Posterior vena cava (tissue), 2 donors: Measurements from ENCODE around the gene NBPF11. TPM values are rescaled to one million over a fixed set of nuclear protein-coding genes. Genes with fewer than 3 reads are reported as not detected.
"Not testable (repeated sequence)": the region's sequence is repeated elsewhere in the genome, so short reads cannot be mapped to it uniquely, and the experiment has no call there.

Source experiments
- DNase-seq: peaks from one replicate; pipeline ENCODE4 v3.0.0-alpha.2; 2020; ENCODE audit warnings: low spot score
- intact Hi-C, 2 donors: fragments of 100-400 bp; cut with DNase I; formaldehyde crosslinking; loops; one replicate each; pipeline versions ENCODE4 v1.14.1 to v1.14.2; 2022 to 2023
- total RNA-seq, 2 donors: library from RNA; stranded (reverse); fragmentation: NEBNext Ultra II Directional; extraction: Animal tissue kit (Norgen Biotek cat#: 25700); gene quantifications; one replicate each; pipeline ENCODE4 v1.2.1, GENCODE V29; 2021
- donor health status: DM: yes; HTN: yes; CAD: no.
- donor health status: DM: yes; HTN: yes; CAD: no.

Gene NBPF11
- total RNA-seq, 2 donors from 2014 or later: 6.7 to 9.7 TPM

GRCh38 chr1:148151371-148151819 lies 686 bp downstream of the NBPF11 start:
- DNase-seq: peak; percentile 82
- intact Hi-C loops: not testable (repeated sequence)

DNA sequence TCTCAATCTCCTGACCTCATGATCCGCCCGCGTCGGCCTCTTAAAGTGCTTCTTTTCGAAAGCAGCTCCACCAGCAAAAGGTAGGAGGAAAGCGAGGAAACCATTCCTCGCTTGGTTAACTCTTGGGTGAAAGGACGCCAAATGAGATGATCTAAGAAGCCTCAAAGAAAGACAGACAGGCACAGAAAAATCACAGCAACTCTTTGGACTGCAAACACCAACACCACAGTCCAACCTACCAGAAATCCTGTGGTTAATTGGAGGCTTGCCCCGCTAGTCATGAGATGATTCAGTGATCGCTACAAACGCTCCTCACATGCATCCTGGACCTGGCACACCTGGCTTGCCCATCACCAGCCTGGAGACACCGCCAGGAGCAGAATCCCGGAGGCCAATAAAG lies 1.1 kb downstream of the NBPF11 start:
- intact Hi-C loops, DNase-seq: not testable (repeated sequence)

DNA sequence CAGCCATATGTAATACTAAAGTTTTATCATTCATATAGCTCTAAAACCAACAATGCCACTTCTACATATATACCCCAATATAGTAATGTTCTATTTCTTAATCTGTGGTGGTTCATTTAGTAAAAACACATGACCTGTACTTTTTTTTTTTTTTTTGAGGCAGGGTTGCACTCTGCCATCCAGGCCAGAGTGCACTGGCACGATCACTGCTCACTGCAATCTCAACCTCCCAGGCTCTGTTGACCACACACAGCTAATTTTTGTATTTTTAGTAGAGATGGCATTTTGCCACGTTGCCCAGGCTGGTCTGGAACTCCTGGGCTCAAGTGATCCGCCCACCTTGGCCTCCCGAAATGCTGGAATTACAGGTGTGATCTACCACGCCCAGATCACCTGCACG lies 2.1 kb downstream of the NBPF11 start:
- intact Hi-C loops, DNase-seq: not testable (repeated sequence)

- intact Hi-C loops: not testable (repeated sequence)
Observed at GRCh38 chr1:148149050-148149815, 2.8 kb downstream of the NBPF11 start.

DNA sequence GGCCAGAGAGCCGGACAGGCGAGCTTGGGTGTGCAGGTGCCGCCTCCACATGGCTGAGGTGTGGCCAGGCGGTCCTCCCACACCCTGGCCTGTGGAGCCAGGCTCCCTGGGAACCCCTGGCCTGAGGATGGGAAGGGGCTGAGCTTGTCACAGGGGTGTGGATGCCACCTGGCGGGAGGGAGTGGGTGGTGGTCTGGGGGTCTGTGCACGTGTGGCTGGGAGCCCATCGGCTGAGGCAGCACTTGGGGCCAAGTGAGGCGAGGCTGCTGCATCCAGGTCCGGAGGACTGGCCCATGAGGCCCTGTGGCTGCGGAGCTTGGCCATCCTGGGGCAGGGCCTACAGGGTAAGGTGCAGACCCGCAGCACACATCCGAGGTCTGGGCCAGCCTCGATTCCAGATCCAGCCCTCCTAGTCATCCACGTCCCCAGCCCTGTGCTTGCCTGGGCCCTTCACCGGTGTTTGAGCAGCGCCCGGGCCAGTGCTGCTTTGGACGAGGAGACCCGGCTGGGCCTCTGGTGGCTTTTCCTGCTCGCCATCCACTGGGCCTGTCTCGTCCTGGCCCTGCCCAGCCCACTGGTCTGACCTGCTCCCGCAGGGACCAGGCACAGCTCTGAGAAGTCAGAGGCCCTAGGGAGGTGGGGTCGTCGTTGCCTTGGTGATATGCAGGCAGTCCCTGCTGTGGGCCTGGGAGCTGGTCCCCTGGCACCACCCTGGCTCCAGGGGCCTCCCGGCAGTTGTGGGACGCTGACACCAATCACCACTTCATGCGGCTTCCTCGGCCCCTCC lies 4.8 kb downstream of the NBPF11 start:
- DNase-seq, intact Hi-C loops: not testable (repeated sequence)

More at GRCh38 chr1:148149050-148149815, 2.8 kb downstream of the NBPF11 start:
- peak; percentile 69 for DNase-seq

GRCh38 chr1:148146191-148146997 lies 5.7 kb downstream of the NBPF11 start:
- intact Hi-C loops: not testable (repeated sequence)
- DNase-seq: peak; percentile 62

- intact Hi-C loops, DNase-seq: not testable (repeated sequence)
Observed at GRCh38 chr1:148143223-148143622, 8.9 kb downstream of the NBPF11 start.

GRCh38 chr1:148141936-148142335 lies 10.1 kb downstream of the NBPF11 start:
- intact Hi-C loops, DNase-seq: not testable (repeated sequence)

DNA sequence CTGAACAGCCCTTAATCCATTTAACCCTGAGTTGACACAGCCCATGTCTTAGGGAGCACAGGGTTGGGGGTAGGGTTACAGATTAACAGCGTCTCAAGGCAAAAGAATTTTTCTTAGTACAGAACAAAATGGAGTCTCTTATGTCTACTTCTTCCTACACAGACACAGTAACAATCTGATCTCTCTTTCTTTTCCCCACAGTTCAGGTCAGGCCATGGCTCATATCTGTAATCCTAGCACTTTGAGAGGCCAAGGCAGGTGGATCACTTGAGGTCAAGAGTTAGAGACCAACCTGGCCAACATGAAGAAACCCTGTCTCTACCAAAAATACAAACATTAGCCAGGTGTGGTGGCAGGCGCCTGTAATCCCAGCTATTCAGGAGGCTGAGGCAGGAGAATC lies 13.5 kb downstream of the NBPF11 start:
- intact Hi-C loops, DNase-seq: not testable (repeated sequence)

- DNase-seq, intact Hi-C loops: not testable (repeated sequence)
Observed at GRCh38 chr1:148122341-148122740, 29.7 kb downstream of the NBPF11 start.

DNA sequence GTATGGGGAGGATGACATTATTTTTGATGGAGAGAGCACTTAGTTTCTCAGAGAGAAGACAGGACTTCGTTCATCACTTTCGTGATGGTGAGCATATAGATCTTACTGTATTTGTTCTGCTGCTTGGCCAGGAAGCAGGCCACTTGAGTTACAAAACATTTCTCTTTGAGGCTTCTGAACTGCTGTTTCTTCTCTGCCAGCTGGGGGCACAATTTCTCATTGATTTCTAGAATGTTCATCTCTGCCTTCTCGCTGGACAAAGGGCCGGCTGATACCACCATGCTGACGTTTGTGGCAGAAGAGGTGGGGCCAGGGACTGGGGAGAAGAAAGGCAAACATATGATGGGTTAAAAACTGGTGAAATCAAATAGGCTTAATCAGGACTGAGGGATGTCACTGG lies 31.7 kb downstream of the NBPF11 start:
- DNase-seq, intact Hi-C loops: not testable (repeated sequence)

- intact Hi-C loops, DNase-seq: not testable (repeated sequence)
Observed at GRCh38 chr1:148095732-148096131, 56.3 kb downstream of the NBPF11 start.

DNA sequence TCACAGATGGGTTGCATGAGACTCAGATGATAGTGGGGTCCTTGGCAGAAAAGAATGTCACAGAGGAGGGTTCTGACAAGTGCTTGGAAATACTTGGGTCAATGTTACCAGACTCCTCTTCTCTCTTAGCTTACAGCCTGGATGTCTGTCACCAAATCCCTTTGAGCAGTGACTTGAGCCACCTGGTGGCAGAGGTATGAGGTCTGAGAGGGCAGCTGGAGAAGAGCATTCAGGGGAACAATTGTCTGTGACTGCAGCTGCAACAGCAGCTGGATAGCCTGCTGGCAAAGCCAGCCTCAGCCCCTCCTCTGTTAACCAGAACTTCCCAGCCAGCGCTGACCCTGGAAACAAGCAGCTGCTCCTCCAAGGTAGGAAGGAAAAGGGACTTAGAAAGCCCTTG lies 65.9 kb downstream of the NBPF11 start:
- DNase-seq, intact Hi-C loops: not testable (repeated sequence)

GRCh38 chr1:148081205-148081604 lies 70.9 kb downstream of the NBPF11 start:
- DNase-seq, intact Hi-C loops: not testable (repeated sequence)

DNA sequence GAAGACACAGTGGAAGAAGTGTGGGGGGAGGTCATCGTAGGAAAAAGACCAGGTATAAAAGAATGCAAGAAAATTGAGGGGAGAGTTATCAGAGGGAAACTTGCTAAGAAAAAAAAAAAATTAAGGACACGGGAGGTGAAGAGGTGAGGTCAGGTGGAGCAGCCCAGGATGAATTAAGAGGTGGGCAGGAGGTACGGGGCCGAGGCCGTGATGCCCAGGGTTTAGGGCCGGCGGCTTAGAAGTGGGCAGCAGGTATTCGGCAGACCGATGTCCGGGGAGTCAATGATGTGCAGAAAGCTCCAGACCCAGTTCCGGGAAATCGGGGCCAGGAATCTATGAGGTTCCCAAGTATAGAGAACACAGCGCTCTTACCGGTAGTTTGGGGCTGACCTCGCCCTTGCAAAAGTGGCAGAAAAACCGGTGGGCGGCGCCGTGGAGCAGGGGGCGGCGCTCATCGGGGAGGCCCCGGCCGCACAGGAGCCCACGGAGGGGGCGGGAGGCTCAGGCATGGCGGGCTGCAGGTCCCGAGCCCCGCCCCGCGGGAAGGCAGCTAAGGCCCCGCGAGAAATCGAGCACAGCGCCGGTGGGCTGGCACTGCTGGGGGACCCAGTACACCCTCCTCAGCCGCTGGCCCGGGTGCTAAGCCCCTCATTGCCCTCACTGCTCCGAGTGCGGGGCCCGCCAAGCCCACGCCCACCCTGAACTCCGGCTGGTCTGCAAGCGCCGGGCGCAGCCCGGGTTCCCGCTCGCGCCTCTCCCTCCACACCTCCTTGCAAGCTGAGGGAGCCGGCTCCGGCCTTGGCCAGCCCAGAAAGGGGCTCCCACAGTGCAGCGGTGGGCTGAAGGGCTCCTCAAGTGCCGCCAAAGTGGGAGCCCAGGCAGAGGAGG lies 73.2 kb downstream of the NBPF11 start:
- DNase-seq, intact Hi-C loops: not testable (repeated sequence)

GRCh38 chr1:148078090-148078489 lies 74.0 kb downstream of the NBPF11 start:
- DNase-seq, intact Hi-C loops: not testable (repeated sequence)

DNA sequence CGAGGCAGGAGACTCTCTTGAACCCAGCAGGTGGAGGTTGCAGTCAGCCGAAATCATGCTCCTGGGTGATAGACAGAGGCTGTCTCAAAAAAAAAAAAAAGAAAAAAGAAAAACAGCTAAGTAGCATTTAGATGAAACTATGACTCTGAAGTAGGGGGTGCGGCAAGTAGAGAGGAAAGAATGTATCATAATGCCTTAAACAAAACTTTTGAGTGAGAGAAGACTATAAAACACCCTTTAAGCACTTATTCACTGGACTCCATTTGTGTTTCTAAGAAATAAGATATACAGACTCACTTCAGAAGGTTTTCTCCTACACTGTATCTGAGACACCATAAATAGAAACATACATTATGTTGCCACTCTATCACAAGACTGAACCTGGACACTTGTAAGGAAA lies 74.6 kb downstream of the NBPF11 start:
- intact Hi-C loops, DNase-seq: not testable (repeated sequence)

DNA sequence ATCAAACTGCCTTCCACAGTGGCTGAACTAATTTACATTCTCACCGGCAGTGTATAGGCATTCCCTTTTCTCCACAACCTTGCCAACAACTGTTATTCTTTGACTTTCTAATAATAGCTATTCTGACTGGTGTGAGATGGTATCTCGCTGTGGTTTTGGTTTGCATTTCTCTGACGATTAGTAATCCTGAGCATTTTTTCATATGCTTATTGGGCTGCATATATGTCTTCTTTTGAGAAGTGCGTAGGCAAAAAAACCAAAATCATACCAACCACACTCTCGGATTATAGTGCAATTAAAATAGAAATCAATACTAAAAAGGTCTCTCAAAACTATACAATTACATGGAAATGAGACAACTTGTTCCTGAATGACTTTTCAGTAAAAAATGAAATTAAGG lies 78.7 kb downstream of the NBPF11 start:
- intact Hi-C loops, DNase-seq: not testable (repeated sequence)
